ENCODE results near the gene VN1R5.
"Not testable (repeated sequence)": the region's sequence is repeated elsewhere in the genome, so short reads cannot be mapped to it uniquely, and the experiment has no call there.

Gene VN1R5

GRCh38 chr1:247273013-247273412, 17.1 kb downstream of the VN1R5 start:
- no peak for DNase-seq (ENCODE audit: low spot score)

GRCh38 chr1:247274605-247275256, 18.9 kb downstream of the VN1R5 start:
- DNase-seq (ENCODE audit: low spot score), result no peak

- DNase-seq (ENCODE audit: low spot score), result no peak
These were observed 21.3 kb downstream of the VN1R5 start for GRCh38 chr1:247277191-247277590.

- DNase-seq (ENCODE audit: low spot score), result no peak
These were observed 25.2 kb downstream of the VN1R5 start for GRCh38 chr1:247281001-247281574.

GRCh38 chr1:247286134-247286670, 30.3 kb downstream of the VN1R5 start:
- DNase-seq (ENCODE audit: low spot score), result no peak

GRCh38 chr1:247287460-247287859, 31.6 kb downstream of the VN1R5 start:
- no peak for DNase-seq (ENCODE audit: low spot score)

GRCh38 chr1:247288341-247288740, 32.5 kb downstream of the VN1R5 start:
- no peak for DNase-seq (ENCODE audit: low spot score)

- DNase-seq (ENCODE audit: low spot score), result not testable (repeated sequence)
These were observed 33.5 kb downstream of the VN1R5 start for GRCh38 chr1:247289274-247289892.

GRCh38 chr1:247290576-247290975, 34.7 kb downstream of the VN1R5 start:
- DNase-seq (ENCODE audit: low spot score), result no peak

GRCh38 chr1:247291161-247291560, 35.3 kb downstream of the VN1R5 start:
- no peak for DNase-seq (ENCODE audit: low spot score)

GRCh38 chr1:247291833-247292561, 36.1 kb downstream of the VN1R5 start:
- no peak for DNase-seq (ENCODE audit: low spot score)

GRCh38 chr1:247293047-247293446, 37.2 kb downstream of the VN1R5 start:
- no peak for DNase-seq (ENCODE audit: low spot score)

GRCh38 chr1:247294282-247294681, 38.4 kb downstream of the VN1R5 start:
- no peak for DNase-seq (ENCODE audit: low spot score)

- no peak for DNase-seq (ENCODE audit: low spot score)
These were observed 39.4 kb downstream of the VN1R5 start for GRCh38 chr1:247295274-247295684.

GRCh38 chr1:247295746-247296145, 39.9 kb downstream of the VN1R5 start:
- DNase-seq (ENCODE audit: low spot score), result no peak

GRCh38 chr1:247296599-247297180, 40.8 kb downstream of the VN1R5 start:
- no peak for DNase-seq (ENCODE audit: low spot score)

GRCh38 chr1:247297263-247298123, 41.6 kb downstream of the VN1R5 start:
- no peak for DNase-seq (ENCODE audit: low spot score)

GRCh38 chr1:247298124-247298481, 42.2 kb downstream of the VN1R5 start:
- DNase-seq (ENCODE audit: low spot score), result no peak

GRCh38 chr1:247298701-247299100, 42.8 kb downstream of the VN1R5 start:
- DNase-seq (ENCODE audit: low spot score), result no peak

GRCh38 chr1:247299723-247300381, 44.0 kb downstream of the VN1R5 start:
- no peak for DNase-seq (ENCODE audit: low spot score)

Data from left forelimb (tissue), 1 donor.